Measurements from ENCODE around the gene ZDHHC1.

Gene ZDHHC1

DNA sequence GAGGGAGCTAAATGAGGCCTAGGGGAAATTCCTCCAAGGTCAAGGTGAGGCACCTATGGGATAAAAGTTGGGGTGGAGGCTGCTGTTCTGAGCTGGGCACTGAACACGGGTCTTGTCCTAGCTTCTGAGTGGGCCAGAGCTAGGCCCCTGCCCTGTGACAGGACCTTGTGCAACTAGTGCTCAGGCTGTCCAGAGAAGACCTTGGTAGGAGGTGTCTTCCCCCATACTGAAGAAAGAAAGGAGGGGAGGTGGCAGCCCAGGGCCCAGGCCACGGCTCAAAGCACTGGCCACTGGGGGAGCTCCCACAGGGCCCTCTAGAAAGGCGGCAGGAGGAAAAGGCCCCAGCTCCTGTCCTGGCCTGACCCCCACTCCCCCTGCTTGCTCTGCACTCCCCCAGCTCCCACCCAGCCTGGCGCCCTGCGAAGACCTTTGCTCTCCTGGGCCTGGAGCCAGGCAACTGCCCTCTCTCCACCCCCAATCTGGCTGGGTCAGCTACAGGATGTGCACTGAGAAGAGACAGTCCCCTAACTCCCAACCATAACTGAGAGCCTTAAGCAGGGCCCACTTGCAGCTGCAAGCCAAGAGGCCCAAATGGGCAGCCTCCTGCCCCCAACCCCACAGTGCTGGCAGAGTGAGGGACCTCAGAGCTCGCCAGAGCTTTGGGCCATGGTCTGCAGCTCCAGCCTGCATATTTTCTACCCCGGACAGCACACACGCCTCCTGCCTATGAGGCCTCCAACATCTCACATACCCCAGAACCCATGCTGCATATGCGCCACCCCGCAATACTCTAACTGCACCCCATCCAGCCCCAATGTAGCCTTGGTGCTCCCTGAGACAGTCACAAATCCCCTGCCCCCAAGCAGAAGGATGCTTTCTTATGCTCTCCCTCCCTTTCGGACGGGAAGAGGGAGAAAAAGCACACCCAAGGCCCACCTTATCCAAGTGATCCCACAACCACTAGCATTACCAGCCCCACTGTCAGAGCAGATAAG, 29.9 kb upstream of the ZDHHC1 start:
- Histone ChIP-seq H3K9ac (ENCODE audit: low read length) (no peak overlapping the region), H3K36me3 (ENCODE audit: insufficient read depth, low read length) (peaks cover 33% of the 10 kb centered on the region), H3K27ac (ENCODE audit: low read depth, low read length) (peak overlapping the region; percentile 41), H3K27me3 (ENCODE audit: control insufficient read depth in 1 of 2, insufficient read depth in 2 of 2, low read length in 2 of 2) (no peaks in the 10 kb centered on the region), H3K4me3 (ENCODE audit: low read depth in 1 of 2, low read length in 2 of 2) (peak overlapping the region in 1 of 2 donors; percentile 15), H3K9me3 (ENCODE audit: low read length) (no peaks in the 10 kb centered on the region), H3K4me1 (ENCODE audit: insufficient read depth, low read length) (peaks cover 88% of the 10 kb centered on the region)

DNA sequence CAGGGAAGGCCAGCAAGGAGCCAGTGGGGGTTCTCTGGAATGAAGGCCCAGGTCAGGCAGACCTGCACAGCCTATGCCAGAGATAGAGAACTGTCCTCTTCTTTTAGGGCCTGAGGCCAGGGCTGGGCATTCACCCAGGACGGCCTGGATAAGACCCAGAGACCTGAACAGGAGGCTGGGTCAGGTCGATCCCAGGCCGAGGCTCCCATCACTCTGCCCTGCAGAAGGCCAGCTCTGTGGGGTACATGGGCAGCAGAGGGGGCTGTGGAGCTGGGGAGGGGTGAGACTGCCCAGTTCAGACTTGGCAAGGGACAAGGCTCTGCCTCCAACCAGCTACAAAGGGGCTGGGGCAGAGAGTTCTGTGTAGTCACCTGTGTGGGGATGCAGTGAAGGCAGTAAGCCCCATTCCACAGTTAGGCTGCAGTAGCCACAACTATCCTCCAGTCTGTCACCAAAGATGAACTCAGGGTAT, 29.2 kb upstream of the ZDHHC1 start:
- H3K27me3 ChIP-seq (ENCODE audit: control insufficient read depth in 1 of 2, insufficient read depth in 2 of 2, low read length in 2 of 2) = no peaks in the 10 kb centered on the region
- H3K9ac ChIP-seq (ENCODE audit: low read length) = peak overlapping the region; percentile 25
- H3K36me3 ChIP-seq (ENCODE audit: insufficient read depth, low read length) = peaks cover 36% of the 10 kb centered on the region
- H3K9me3 ChIP-seq (ENCODE audit: low read length) = no peaks in the 10 kb centered on the region
- peaks cover 92% of the 10 kb centered on the region for H3K4me1 ChIP-seq (ENCODE audit: insufficient read depth, low read length)
- H3K4me3 ChIP-seq (ENCODE audit: low read depth in 1 of 2, low read length in 2 of 2) = peak overlapping the region in 1 of 2 donors; percentile 9
- peak overlapping the region; percentile 1 for H3K27ac ChIP-seq (ENCODE audit: low read depth, low read length)

DNA sequence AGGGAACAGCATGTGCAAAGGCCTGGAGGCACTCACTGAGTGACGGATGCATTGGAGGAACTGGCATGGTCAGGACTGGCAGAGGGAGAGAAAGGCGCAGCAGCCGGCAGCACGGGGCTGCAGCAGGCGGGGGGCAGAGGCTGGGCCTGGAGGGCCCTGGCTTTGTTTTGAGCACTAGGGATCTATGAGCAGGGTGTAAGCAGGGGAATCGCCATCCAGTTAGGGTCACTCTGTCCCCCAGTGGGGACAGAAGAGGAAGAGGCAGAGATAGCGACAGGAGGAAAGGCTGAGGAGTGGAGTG, 28.8 kb upstream of the ZDHHC1 start:
- Histone ChIP-seq H3K4me1 (ENCODE audit: insufficient read depth, low read length) (peaks cover 89% of the 10 kb centered on the region), H3K9me3 (ENCODE audit: low read length) (no peaks in the 10 kb centered on the region), H3K27ac (ENCODE audit: low read depth, low read length) (no peak overlapping the region), H3K9ac (ENCODE audit: low read length) (peak overlapping the region; percentile 25), H3K27me3 (ENCODE audit: control insufficient read depth in 1 of 2, insufficient read depth in 2 of 2, low read length in 2 of 2) (no peaks in the 10 kb centered on the region), H3K4me3 (ENCODE audit: low read depth in 1 of 2, low read length in 2 of 2) (peak overlapping the region in 1 of 2 donors; percentile 27), H3K36me3 (ENCODE audit: insufficient read depth, low read length) (peaks cover 33% of the 10 kb centered on the region)

DNA sequence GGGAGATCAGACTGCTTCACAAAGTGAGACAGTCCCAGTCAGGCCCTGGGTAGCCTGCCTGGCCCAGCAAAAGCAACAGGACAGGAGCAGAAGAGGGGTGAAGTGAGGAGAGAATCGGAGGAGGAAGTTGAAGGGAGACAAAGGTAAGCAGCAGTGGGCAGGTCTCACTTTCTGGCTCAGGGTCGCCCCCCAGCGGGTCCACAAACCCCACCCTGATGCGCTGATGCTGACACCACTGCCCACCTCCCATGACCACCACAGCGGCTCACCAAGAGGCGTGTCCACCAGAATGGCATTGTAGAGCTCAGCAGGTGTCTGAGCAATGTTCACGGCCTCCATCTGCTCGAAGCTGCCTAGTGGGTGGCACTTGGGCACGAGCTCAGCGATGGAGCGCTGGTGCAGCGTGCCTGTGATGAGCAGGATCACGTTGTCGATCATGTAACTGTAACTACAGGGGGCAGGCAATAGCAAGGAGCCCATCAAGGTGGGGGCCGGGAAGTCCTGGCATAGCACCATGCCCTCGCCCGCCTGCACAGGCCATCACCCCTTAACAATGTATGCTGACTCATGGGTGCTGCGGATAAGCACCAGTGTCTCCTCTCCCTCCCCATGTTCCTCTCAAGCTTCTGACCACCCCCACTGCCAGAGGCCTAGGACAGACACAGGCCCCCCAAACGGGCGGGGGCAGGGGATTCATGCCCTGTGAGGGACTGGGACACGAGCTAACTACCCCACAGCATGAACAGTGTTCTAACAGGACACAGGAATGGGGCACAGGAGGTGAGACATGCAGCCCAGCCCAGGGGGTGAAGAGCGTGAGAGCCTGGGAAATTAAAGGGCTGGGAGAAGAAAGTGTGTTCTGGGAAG, 28.2 kb upstream of the ZDHHC1 start:
- peak overlapping the region; percentile 25 for H3K9ac ChIP-seq (ENCODE audit: low read length)
- H3K27ac ChIP-seq (ENCODE audit: low read depth, low read length) = peak overlapping the region; percentile 82
- H3K36me3 ChIP-seq (ENCODE audit: insufficient read depth, low read length) = peaks cover 28% of the 10 kb centered on the region
- peak overlapping the region in 1 of 2 donors; percentile 27 for H3K4me3 ChIP-seq (ENCODE audit: low read depth in 1 of 2, low read length in 2 of 2)
- no peaks in the 10 kb centered on the region for H3K9me3 ChIP-seq (ENCODE audit: low read length)
- H3K4me1 ChIP-seq (ENCODE audit: insufficient read depth, low read length) = peaks cover 84% of the 10 kb centered on the region
- H3K27me3 ChIP-seq (ENCODE audit: control insufficient read depth in 1 of 2, insufficient read depth in 2 of 2, low read length in 2 of 2) = no peaks in the 10 kb centered on the region

DNA sequence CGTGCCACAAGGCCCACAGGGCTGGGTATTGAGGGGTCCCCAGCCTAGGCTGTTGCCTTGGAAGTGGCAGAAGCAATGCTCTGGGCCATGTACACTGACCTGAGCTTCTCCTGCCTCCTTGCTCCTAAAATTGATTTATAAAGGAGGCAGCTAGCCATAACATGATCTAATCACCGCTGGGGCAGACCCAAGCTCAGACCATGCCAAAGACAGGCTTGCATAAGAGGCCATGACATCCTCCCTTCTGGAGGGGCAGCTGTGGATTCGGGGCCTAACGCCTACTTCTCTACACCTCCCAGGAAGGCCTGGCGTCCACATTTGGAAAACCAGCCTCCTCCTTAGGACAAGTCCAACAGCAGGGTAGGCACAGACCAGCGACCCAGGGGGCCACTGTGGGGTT, 27.0 kb upstream of the ZDHHC1 start:
- peaks cover 26% of the 10 kb centered on the region for H3K36me3 ChIP-seq (ENCODE audit: insufficient read depth, low read length)
- H3K4me1 ChIP-seq (ENCODE audit: insufficient read depth, low read length) = peaks cover 75% of the 10 kb centered on the region

GRCh38 chr16:67442581-67443255, 26.4 kb upstream of the ZDHHC1 start:
- peak overlapping the region; percentile 82 for H3K27ac ChIP-seq (ENCODE audit: low read depth, low read length)
- H3K9me3 ChIP-seq (ENCODE audit: low read length) = no peaks in the 10 kb centered on the region
- H3K4me1 ChIP-seq (ENCODE audit: insufficient read depth, low read length) = peaks cover 72% of the 10 kb centered on the region
- no peaks in the 10 kb centered on the region for H3K27me3 ChIP-seq (ENCODE audit: control insufficient read depth in 1 of 2, insufficient read depth in 2 of 2, low read length in 2 of 2)
- no peak overlapping the region for H3K4me3 ChIP-seq (ENCODE audit: low read depth in 1 of 2, low read length in 2 of 2)
- H3K36me3 ChIP-seq (ENCODE audit: insufficient read depth, low read length) = peaks cover 31% of the 10 kb centered on the region
- H3K9ac ChIP-seq (ENCODE audit: low read length) = peak overlapping the region; percentile 11

More for the DNA sequence above, 27.0 kb upstream of the ZDHHC1 start:
- Histone ChIP-seq H3K9ac (ENCODE audit: low read length) (no peak overlapping the region), H3K9me3 (ENCODE audit: low read length) (no peaks in the 10 kb centered on the region), H3K4me3 (ENCODE audit: low read depth in 1 of 2, low read length in 2 of 2) (no peak overlapping the region), H3K27me3 (ENCODE audit: control insufficient read depth in 1 of 2, insufficient read depth in 2 of 2, low read length in 2 of 2) (no peaks in the 10 kb centered on the region), H3K27ac (ENCODE audit: low read depth, low read length) (peak overlapping the region; percentile 82)

GRCh38 chr16:67441907-67442306, 25.6 kb upstream of the ZDHHC1 start:
- H3K4me3 ChIP-seq (ENCODE audit: low read depth in 1 of 2, low read length in 2 of 2) = no peak overlapping the region
- no peak overlapping the region for H3K9ac ChIP-seq (ENCODE audit: low read length)
- H3K36me3 ChIP-seq (ENCODE audit: insufficient read depth, low read length) = peaks cover 38% of the 10 kb centered on the region
- no peaks in the 10 kb centered on the region for H3K9me3 ChIP-seq (ENCODE audit: low read length)
- peaks cover 64% of the 10 kb centered on the region for H3K4me1 ChIP-seq (ENCODE audit: insufficient read depth, low read length)
- H3K27ac ChIP-seq (ENCODE audit: low read depth, low read length) = peak overlapping the region; percentile 22
- no peaks in the 10 kb centered on the region for H3K27me3 ChIP-seq (ENCODE audit: control insufficient read depth in 1 of 2, insufficient read depth in 2 of 2, low read length in 2 of 2)

DNA sequence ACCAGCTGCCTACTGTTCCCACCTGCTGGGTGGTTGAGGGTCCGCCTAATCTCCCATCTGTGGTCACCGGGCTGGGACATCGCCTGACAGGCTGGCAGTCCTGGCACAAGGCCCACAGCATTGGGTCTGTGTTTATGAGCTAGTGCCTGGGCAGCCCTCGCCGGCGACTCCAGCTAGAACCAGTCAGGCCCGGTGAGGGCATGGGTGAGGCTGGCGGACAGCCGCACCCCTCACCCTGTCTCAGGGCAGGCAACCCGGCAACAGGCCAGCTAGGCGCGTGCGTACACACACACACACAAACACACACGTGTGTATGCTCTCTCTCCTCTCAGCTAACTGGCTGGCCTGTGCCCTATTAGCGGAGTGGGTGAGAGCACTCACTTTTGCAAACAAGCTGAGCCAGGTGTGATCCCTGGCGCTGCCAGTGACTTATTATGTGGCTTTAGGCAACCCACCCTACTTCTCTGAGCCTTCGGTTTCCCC, 25.0 kb upstream of the ZDHHC1 start:
- no peaks in the 10 kb centered on the region for H3K9me3 ChIP-seq (ENCODE audit: low read length)
- H3K4me1 ChIP-seq (ENCODE audit: insufficient read depth, low read length) = peaks cover 58% of the 10 kb centered on the region
- peaks cover 43% of the 10 kb centered on the region for H3K36me3 ChIP-seq (ENCODE audit: insufficient read depth, low read length)
- no peak overlapping the region for H3K27ac ChIP-seq (ENCODE audit: low read depth, low read length)
- H3K9ac ChIP-seq (ENCODE audit: low read length) = no peak overlapping the region
- H3K27me3 ChIP-seq (ENCODE audit: control insufficient read depth in 1 of 2, insufficient read depth in 2 of 2, low read length in 2 of 2) = no peaks in the 10 kb centered on the region
- H3K4me3 ChIP-seq (ENCODE audit: low read depth in 1 of 2, low read length in 2 of 2) = no peak overlapping the region

DNA sequence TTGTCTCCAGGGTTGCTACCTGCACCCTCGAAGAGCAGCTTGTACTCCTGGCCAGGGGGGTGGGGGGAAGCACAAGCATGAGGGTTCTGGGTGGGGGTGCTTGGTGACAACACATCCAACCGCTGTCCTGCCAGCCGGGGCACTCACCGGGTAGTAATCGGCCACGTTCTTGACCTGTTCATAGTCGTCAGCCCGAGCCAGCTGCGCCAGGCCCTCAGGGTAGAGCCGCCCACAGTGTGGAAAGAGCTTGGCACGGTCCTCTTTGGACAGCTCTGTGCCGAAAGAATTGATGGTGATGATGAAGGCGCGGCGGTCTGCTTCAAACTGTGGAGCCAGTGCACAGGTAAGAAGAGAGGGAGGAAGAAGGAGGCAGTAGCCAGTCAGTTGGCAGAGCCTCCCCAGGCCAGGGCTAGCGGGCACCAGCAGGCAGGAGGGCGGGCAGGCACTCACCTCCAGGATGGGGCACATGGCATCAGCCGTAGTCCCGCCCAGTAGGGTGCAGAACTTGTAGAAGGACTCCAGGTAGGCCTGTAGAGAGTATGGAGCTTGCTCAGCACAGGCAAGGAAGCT, 22.6 kb upstream of the ZDHHC1 start:
- peaks cover 34% of the 10 kb centered on the region for H3K4me1 ChIP-seq (ENCODE audit: insufficient read depth, low read length)
- H3K9ac ChIP-seq (ENCODE audit: low read length) = no peak overlapping the region
- H3K4me3 ChIP-seq (ENCODE audit: low read depth in 1 of 2, low read length in 2 of 2) = no peak overlapping the region
- no peak overlapping the region for H3K27ac ChIP-seq (ENCODE audit: low read depth, low read length)
- H3K27me3 ChIP-seq (ENCODE audit: control insufficient read depth in 1 of 2, insufficient read depth in 2 of 2, low read length in 2 of 2) = no peaks in the 10 kb centered on the region
- no peaks in the 10 kb centered on the region for H3K9me3 ChIP-seq (ENCODE audit: low read length)
- peaks cover 30% of the 10 kb centered on the region for H3K36me3 ChIP-seq (ENCODE audit: insufficient read depth, low read length)

- Histone ChIP-seq H3K4me1 (ENCODE audit: insufficient read depth, low read length) (peaks cover 27% of the 10 kb centered on the region), H3K36me3 (ENCODE audit: insufficient read depth, low read length) (peaks cover 30% of the 10 kb centered on the region), H3K9ac (ENCODE audit: low read length) (no peak overlapping the region)
Observed at GRCh38 chr16:67438098-67438791, 22.0 kb upstream of the ZDHHC1 start.

More at GRCh38 chr16:67438098-67438791, 22.0 kb upstream of the ZDHHC1 start:
- no peaks in the 10 kb centered on the region for H3K27me3 ChIP-seq (ENCODE audit: control insufficient read depth in 1 of 2, insufficient read depth in 2 of 2, low read length in 2 of 2)
- H3K4me3 ChIP-seq (ENCODE audit: low read depth in 1 of 2, low read length in 2 of 2) = no peak overlapping the region
- no peak overlapping the region for H3K27ac ChIP-seq (ENCODE audit: low read depth, low read length)
- no peaks in the 10 kb centered on the region for H3K9me3 ChIP-seq (ENCODE audit: low read length)

Data from muscle layer of colon (tissue), 2 donors.